Testis (tissue), 2 donors: ENCODE measurements around the gene PHF24.

Source experiments
- CTCF ChIP-seq, 3 experiments: fragments of 450-650 bp in 2 of 3; fragments of 200-600 bp in 1 of 3; sonication (generic) in 1 of 3; IDR thresholded peaks; one replicate each; pipeline ENCODE4 v1.5.1; 2016 to 2019; ENCODE audit warnings: antibody characterized with exemption in 3 of 3, mild to moderate bottlenecking in 2 of 3, moderate library complexity in 1 of 3
- POLR2A ChIP-seq: fragments of 450-650 bp; IDR thresholded peaks from one replicate; pipeline ENCODE4 v1.6.1; 2017; ENCODE audit warnings: antibody characterized with exemption, mild to moderate bottlenecking, moderate library complexity

GRCh38 chr9:35029241-35029640 lies 71.2 kb downstream of the PHF24 start:
- TF ChIP-seq CTCF (IDR thresholded peaks at IDR 0.05) (no peak), POLR2A (no peak)
